Measurements from ENCODE around the gene SENP3. TPM values are rescaled to one million over a fixed set of nuclear protein-coding genes. Genes with fewer than 3 reads are reported as not detected.
A peak's percentile ranks its signal among the peaks of the same experiment; 100 is the strongest.

The SENP3 gene
- total RNA-seq, 1 experiment from 2014 or later = 83.1 TPM

DNA sequence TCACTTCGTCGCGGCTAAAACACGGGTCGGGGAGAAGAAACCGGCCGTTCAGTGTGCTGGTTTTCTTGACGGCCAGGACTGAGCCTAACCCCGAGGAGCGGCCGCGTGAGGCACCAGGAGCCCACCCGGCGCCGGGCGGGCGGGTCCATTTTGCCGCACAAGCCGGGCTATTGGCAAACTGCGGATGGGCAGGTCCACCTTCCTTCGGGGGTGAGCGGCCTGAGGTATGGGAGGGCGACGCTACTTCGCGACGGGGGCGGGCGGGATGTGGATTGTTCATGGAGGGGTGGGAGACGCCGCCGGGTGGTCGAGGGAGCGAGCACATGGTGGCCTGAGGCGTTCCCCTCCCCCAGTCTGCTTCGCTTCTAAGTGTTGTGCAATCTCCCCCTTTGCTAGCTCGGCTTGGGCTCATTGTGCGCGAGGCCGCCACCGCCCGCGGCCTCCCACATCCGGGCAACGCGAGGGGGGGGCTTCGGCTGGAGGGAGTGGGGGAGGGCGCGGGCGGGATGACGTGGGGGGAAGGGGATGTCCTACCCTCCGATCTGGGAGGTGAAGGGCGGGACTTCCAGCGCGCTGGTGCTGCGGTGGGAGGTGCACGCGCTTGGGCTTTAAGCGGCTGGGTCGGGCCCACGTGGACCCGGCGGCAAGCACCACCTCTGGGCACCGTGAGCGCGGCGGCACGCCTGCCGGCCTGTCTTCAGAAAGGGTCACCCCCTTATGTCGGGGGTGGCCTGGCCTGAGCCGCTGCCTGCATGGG, 11.8 kb downstream of the SENP3 start:
- H3K23me2 ChIP-seq (ENCODE audit: insufficient read length, low read depth, low read length, poor library complexity, severe bottlenecking) = peaks cover 5% of the 10 kb centered on the region
- H2BK12ac ChIP-seq (ENCODE audit: insufficient read length, low read depth, low read length) = no peak overlapping the region
- H3K9ac ChIP-seq (ENCODE audit: extremely low read depth, insufficient read length, low read length) = peak overlapping the region; percentile 96
- peaks cover 21% of the 10 kb centered on the region; the same call in 1 of the 2 replicates for H3K79me2 ChIP-seq (ENCODE audit: insufficient read depth, low read length)
- H3K18ac ChIP-seq (ENCODE audit: insufficient read length, low read depth, low read length) = peak overlapping the region; percentile 90
- H2AK5ac ChIP-seq (ENCODE audit: insufficient read length, low read length) = no peak overlapping the region
- TF ChIP-seq, protein P1, sequence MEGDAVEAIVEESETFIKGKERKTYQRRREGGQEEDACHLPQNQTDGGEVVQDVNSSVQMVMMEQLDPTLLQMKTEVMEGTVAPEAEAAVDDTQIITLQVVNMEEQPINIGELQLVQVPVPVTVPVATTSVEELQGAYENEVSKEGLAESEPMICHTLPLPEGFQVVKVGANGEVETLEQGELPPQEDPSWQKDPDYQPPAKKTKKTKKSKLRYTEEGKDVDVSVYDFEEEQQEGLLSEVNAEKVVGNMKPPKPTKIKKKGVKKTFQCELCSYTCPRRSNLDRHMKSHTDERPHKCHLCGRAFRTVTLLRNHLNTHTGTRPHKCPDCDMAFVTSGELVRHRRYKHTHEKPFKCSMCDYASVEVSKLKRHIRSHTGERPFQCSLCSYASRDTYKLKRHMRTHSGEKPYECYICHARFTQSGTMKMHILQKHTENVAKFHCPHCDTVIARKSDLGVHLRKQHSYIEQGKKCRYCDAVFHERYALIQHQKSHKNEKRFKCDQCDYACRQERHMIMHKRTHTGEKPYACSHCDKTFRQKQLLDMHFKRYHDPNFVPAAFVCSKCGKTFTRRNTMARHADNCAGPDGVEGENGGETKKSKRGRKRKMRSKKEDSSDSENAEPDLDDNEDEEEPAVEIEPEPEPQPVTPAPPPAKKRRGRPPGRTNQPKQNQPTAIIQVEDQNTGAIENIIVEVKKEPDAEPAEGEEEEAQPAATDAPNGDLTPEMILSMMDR (conservative IDR thresholded peaks at IDR 0.05) = no peak
- peak overlapping the region; percentile 60 for H4K91ac ChIP-seq (ENCODE audit: insufficient read length, low read depth, low read length)
- no peak overlapping the region for H4K8ac ChIP-seq (replicated peaks; ENCODE audit: insufficient read length, low read depth, low read length)
- peak; percentile 90 for DNase-seq
- H4K20me1 ChIP-seq (ENCODE audit: control insufficient read depth, insufficient read depth, insufficient read length) = no peaks in the 10 kb centered on the region
- peaks cover 4% of the 10 kb centered on the region; the same call in 1 of the 2 replicates for H3K4me1 ChIP-seq (ENCODE audit: insufficient read depth, low read length)
- no peaks in the 10 kb centered on the region for H3K27me3 ChIP-seq (ENCODE audit: insufficient read depth, low read length)
- peaks cover 2% of the 10 kb centered on the region for H3K79me1 ChIP-seq (ENCODE audit: insufficient read depth, low read depth, low read length, poor library complexity, severe bottlenecking)
- no peak overlapping the region for H3T11ph ChIP-seq (ENCODE audit: low read length)
- H2BK120ac ChIP-seq (ENCODE audit: low read depth, low read length, poor library complexity, severe bottlenecking) = peak overlapping the region; percentile 61
- peak overlapping the region; percentile 88 for H3K4me2 ChIP-seq (ENCODE audit: insufficient read depth, insufficient read length, low read length)
- H3K4me3 Mint-ChIP-seq = peak overlapping the region; percentile 98
- no CpG with 5 or more reads among the region's 71 CpGs for WGBS (ENCODE audit: extremely low coverage, insufficient read length, low lambda C conversion rate)
- peak overlapping the region; percentile 64; the same call in 1 of the 2 replicates for H3K4ac ChIP-seq (ENCODE audit: low read depth, low read length)
- peak overlapping the region; percentile 96 for H3K14ac ChIP-seq (ENCODE audit: insufficient read depth, low read length)
- peak overlapping the region; percentile 10 for H2BK5ac ChIP-seq (ENCODE audit: insufficient read length, low read length)
- peak overlapping the region; percentile 99 to 100 (median 99) for H3K27ac Mint-ChIP-seq
- no peak overlapping the region for H2AFZ ChIP-seq (ENCODE audit: low read length)
- no peak overlapping the region for H3K23ac ChIP-seq (ENCODE audit: insufficient read length, low read depth, low read length)
- no peaks in the 10 kb centered on the region for H3K9me3 ChIP-seq (ENCODE audit: control insufficient read depth, low read depth, low read length)
- no peak overlapping the region for H3K56ac ChIP-seq (ENCODE audit: insufficient read length, low read depth, low read length)
- peak overlapping the region; percentile 31 for H3K27ac ChIP-seq (ENCODE audit: insufficient read length, low read depth, low read length)
- H2BK15ac ChIP-seq (ENCODE audit: low read depth, low read length) = no peak overlapping the region
- peaks cover 3 to 7% of the 10 kb centered on the region in 2 experiments; a peak in 3 of 5 replicates for H3K9me3 Mint-ChIP-seq
- H3K27me3 Mint-ChIP-seq (ENCODE audit: low read depth) = peaks cover 10% of the 10 kb centered on the region
- peaks cover 39% of the 10 kb centered on the region in 2 experiments for H3K4me1 Mint-ChIP-seq
- H3K36me3 Mint-ChIP-seq (ENCODE audit: insufficient read depth in 1 of 3, low read depth in 3 of 3) = peaks cover 71 to 96% (median 87%) of the 10 kb centered on the region in 3 experiments
- no peak overlapping the region for H2BK20ac ChIP-seq (ENCODE audit: low read depth, low read length, poor library complexity, severe bottlenecking)
- H4K5ac ChIP-seq (ENCODE audit: insufficient read length, low read depth, low read length) = no peak overlapping the region
